ENCODE data around the gene RASSF7.

The RASSF7 gene

GRCh38 chr11:611001-611996, 50.5 kb downstream of the RASSF7 start:
- DNase-seq, result peak; percentile 34

- DNase-seq, result peak; percentile 94
These were observed 51.6 kb downstream of the RASSF7 start for GRCh38 chr11:612201-612960.

- DNase-seq, result no peak
These were observed 52.2 kb downstream of the RASSF7 start for GRCh38 chr11:612961-613300.

- peak; percentile 97 for DNase-seq
These were observed 52.7 kb downstream of the RASSF7 start for GRCh38 chr11:613369-613968.
